ENCODE results near the gene ST3GAL2. TPM values are rescaled to one million over a fixed set of nuclear protein-coding genes. Genes with fewer than 3 reads are reported as not detected.

Gene ST3GAL2
- total and polyA plus RNA-seq, 9 of the 15 experiments (the other 6 are each of a cell fraction or from before 2014, with no cell fraction given) = 1.5 to 108 (median 34.3) TPM

GRCh38 chr16:70428178-70428998, 10.5 kb downstream of the ST3GAL2 start (continued):
- TF ChIP-seq ZNF280A (IDR thresholded peaks at IDR 0.05; ENCODE audit: low read depth, partially characterized antibody) (no peak), FOXJ2 (tag; IDR thresholded peaks at IDR 0.05) (peak; percentile 94), E2F8 (IDR thresholded peaks at IDR 0.05; ENCODE audit: low read depth, partially characterized antibody) (peak; percentile 74), MAFG (tag; conservative IDR thresholded peaks at IDR 0.05) (peak; percentile 80), TARDBP (IDR thresholded peaks at IDR 0.05) (peak; percentile 93), NCOA4 (IDR thresholded peaks at IDR 0.05; ENCODE audit: partially characterized antibody) (no peak), ZNF668 (CRISPR knock-in tag; IDR thresholded peaks at IDR 0.05) (0 out of 2 replicates have a peak, but pooled peaks have one; percentile 34), MTA3 (IDR thresholded peaks at IDR 0.05; ENCODE audit: borderline replicate concordance) (peak; percentile 95), SRSF9 (IDR thresholded peaks at IDR 0.05; ENCODE audit: borderline replicate concordance, low read depth, low read length) (no peak), KLF1 (tag; IDR thresholded peaks at IDR 0.05) (peak; percentile 69), ARHGAP35 (IDR thresholded peaks at IDR 0.05; ENCODE audit: partially characterized antibody) (no peak), GMEB1 (CRISPR knock-in tag; IDR thresholded peaks at IDR 0.05) (no peak; the same call in 1 of the 2 replicates), AFF1 (IDR thresholded peaks at IDR 0.05; ENCODE audit: low read depth in 1 of 2, partially characterized antibody in 2 of 2) (peak; percentile 63 to 81), SETDB1 (IDR thresholded peaks at IDR 0.05; ENCODE audit: low read length) (no peak), CGGBP1 (CRISPR knock-in tag; IDR thresholded peaks at IDR 0.05) (no peak)

Data from K562 (cell line).